ENCODE data around the gene CELF5.
"Not testable (repeated sequence)": the region's sequence is repeated elsewhere in the genome, so short reads cannot be mapped to it uniquely, and the experiment has no call there.

Gene CELF5

GRCh38 chr19:3210347-3211017 lies 14.0 kb upstream of the CELF5 start:
- TF ChIP-seq CTCF (conservative IDR thresholded peaks at IDR 0.05; ENCODE audit: low read depth, low read length): peak; percentile 78
- DNase-seq (ENCODE audit: low read depth): peak; percentile 41
- H3K4me3 ChIP-seq (ENCODE audit: low read depth, low read length): no peak overlapping the region

- no peak for TF ChIP-seq CTCF (conservative IDR thresholded peaks at IDR 0.05; ENCODE audit: low read depth, low read length)
- H3K4me3 ChIP-seq (ENCODE audit: low read depth, low read length): no peak overlapping the region
- no peak for DNase-seq (ENCODE audit: low read depth)
Measured at GRCh38 chr19:3211191-3211590, 13.3 kb upstream of the CELF5 start.

DNA sequence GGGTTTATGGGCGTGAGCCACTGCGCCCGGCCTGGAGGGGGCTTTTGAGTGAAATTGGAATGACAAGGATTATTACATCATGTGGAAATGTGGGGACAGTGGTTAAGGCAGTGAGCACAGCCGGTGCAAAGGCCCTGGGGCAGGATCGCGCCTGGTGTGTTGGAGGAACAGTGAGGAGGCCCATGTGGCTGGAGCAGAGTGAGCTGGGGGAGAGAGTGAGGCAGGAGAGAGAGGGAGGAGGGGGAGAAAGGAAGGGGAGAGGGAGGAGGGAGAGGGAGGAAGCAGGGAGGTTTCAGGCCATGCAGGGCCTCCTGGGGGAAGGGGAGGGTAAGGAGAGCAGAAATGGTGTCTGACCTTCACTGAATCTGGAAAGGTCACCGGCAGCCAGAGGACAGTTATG lies 11.3 kb upstream of the CELF5 start:
- DNase-seq (ENCODE audit: low read depth): no peak
- no peak for TF ChIP-seq CTCF (conservative IDR thresholded peaks at IDR 0.05; ENCODE audit: low read depth, low read length)
- no peak overlapping the region for H3K4me3 ChIP-seq (ENCODE audit: low read depth, low read length)

GRCh38 chr19:3216874-3217273 lies 7.6 kb upstream of the CELF5 start:
- TF ChIP-seq CTCF (conservative IDR thresholded peaks at IDR 0.05; ENCODE audit: low read depth, low read length): no peak
- H3K4me3 ChIP-seq (ENCODE audit: low read depth, low read length): no peak overlapping the region
- DNase-seq (ENCODE audit: low read depth): no peak

- no peak overlapping the region for H3K4me3 ChIP-seq (ENCODE audit: low read depth, low read length)
- no peak for TF ChIP-seq CTCF (conservative IDR thresholded peaks at IDR 0.05; ENCODE audit: low read depth, low read length)
- DNase-seq (ENCODE audit: low read depth): no peak
Measured at GRCh38 chr19:3220576-3220975, 3.9 kb upstream of the CELF5 start.

DNA sequence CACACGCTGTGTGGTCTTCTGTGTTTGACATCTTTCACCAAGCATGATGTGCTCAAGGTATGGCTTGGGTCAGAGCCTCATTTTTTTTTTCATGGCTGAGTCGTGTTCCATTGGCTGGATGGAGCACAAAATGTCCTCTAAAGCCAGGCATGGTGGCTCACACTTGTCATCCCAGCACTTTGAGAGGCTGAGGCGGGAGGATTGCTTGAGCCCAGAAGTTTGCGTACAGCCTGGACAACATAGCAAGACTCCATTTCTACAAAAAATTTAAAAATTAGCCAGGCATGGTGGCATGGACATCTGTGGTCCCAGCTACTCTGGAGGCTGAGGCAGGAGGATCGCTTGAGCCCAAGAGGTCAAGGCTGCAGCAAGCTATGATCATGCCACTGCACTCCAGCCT lies 2.9 kb upstream of the CELF5 start:
- not testable (repeated sequence) for DNase-seq (ENCODE audit: low read depth); H3K4me3 ChIP-seq (ENCODE audit: low read depth, low read length)

DNA sequence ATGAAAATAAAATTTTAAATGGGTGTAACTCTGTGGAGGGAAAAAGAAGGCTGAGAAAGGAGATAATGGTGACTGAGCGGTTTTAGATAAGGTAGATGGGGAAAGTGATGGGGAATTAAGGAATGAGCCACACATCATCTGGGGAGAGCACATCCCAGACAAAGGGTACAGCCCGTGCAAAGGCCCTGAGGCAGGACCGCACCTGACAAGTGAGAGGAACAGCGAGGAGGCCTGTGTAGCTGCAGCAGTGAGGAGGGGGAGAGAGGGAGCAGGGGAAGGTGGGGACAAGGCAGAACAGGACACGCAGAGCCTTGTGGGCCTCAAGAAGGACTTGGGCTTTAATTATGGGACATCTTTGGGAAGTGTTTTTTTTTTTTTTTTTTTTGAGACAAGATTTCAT lies 1.8 kb upstream of the CELF5 start:
- H3K4me3 ChIP-seq (ENCODE audit: low read depth, low read length): no peak overlapping the region
- no peak for TF ChIP-seq CTCF (conservative IDR thresholded peaks at IDR 0.05; ENCODE audit: low read depth, low read length)
- DNase-seq (ENCODE audit: low read depth): no peak

Data from choroid plexus epithelial cell (primary cell).